Mammary epithelial cell (primary cell): ENCODE data around the gene FADS1.

Experiments used
- CTCF ChIP-seq, 2 donors: IDR thresholded peaks in 1 of 2; conservative IDR thresholded peaks in 1 of 2; 2 replicates each; pipeline ENCODE4 v1.5.1; 2011 to 2012; ENCODE audit warnings: inconsistent platforms in 2 of 2, low read length in 2 of 2, mild to moderate bottlenecking in 2 of 2, control low read depth in 1 of 2, low read depth in 1 of 2; ENCODE audit not compliant: insufficient read depth in 1 of 2; ENCODE audit errors: extremely low read depth in 1 of 2
- EZH2 ChIP-seq: IDR thresholded peaks from 2 replicates; pipeline ENCODE4 v1.6.1; 2012; ENCODE audit warnings: low read length, inconsistent platforms, borderline replicate concordance

- TF ChIP-seq CTCF (conservative IDR thresholded peaks at IDR 0.05 in 1 of 2, IDR thresholded peaks at IDR 0.05 in 1 of 2; ENCODE audit: extremely low read depth in 1 of 2, insufficient read depth in 1 of 2, low read depth in 1 of 2, low read length in 2 of 2) (no peak), EZH2 (no peak)
Observed at GRCh38 chr11:61799665-61800284, 17.0 kb downstream of the FADS1 start.
